ENCODE results near the gene COA8. TPM values are rescaled to one million over a fixed set of nuclear protein-coding genes. Genes with fewer than 3 reads are reported as not detected.

Gene COA8
- polyA plus RNA-seq, 1 donor = 59.0 TPM

- no peak for DNase-seq
Observed at GRCh38 chr14:103625356-103626095, 62.8 kb downstream of the COA8 start.

- DNase-seq = no peak
Observed at GRCh38 chr14:103626146-103626850, 63.5 kb downstream of the COA8 start.

- DNase-seq = no peak
Observed at GRCh38 chr14:103627073-103628025, 64.6 kb downstream of the COA8 start.

GRCh38 chr14:103628221-103628683 is 65.5 kb downstream of the COA8 start:
- peak; percentile 51 for DNase-seq

- DNase-seq = peak; percentile 87
Observed at GRCh38 chr14:103628684-103629502, 66.1 kb downstream of the COA8 start, which contains the start of gene KLC1. KLC1 (plus strand) TSS chr14:103629211; CDS start chr14:103654565, 25,354 bp downstream.

GRCh38 chr14:103629503-103630121 is 66.9 kb downstream of the COA8 start:
- peak; percentile 51 for DNase-seq

GRCh38 chr14:103630364-103631108 is 67.8 kb downstream of the COA8 start:
- no peak for DNase-seq

- DNase-seq = no peak
Observed at GRCh38 chr14:103633391-103633790, 70.6 kb downstream of the COA8 start.

GRCh38 chr14:103634156-103634555 is 71.4 kb downstream of the COA8 start:
- no peak for DNase-seq

- DNase-seq = no peak
Observed at GRCh38 chr14:103638594-103638993, 75.8 kb downstream of the COA8 start.

Other genes with a start within 250 kb of the COA8 start
- 191 TPM for gene EIF5, start 228.7 kb upstream of the COA8 start, polyA plus RNA-seq (ENCODE audit: insufficient read length)
- 60.4 TPM for gene MARK3, start 177.5 kb upstream of the COA8 start, polyA plus RNA-seq (ENCODE audit: insufficient read length)
- gene CKB, start 40.1 kb upstream of the COA8 start, polyA plus RNA-seq (ENCODE audit: insufficient read length) = 190 TPM
- gene TRMT61A, start 33.8 kb upstream of the COA8 start, polyA plus RNA-seq (ENCODE audit: insufficient read length) = 7.8 TPM
- gene BAG5, start 303 bp upstream of the COA8 start, polyA plus RNA-seq (ENCODE audit: insufficient read length) = 17.8 TPM
- 118 TPM for gene KLC1, start 66.3 kb downstream of the COA8 start, polyA plus RNA-seq (ENCODE audit: insufficient read length)
- gene XRCC3, start 152.5 kb downstream of the COA8 start, polyA plus RNA-seq (ENCODE audit: insufficient read length) = 11.3 TPM
- 44.2 TPM for gene ZFYVE21, start 152.8 kb downstream of the COA8 start, polyA plus RNA-seq (ENCODE audit: insufficient read length)

Measured in hindlimb muscle (tissue), 1 donor.